ENCODE measurements around the gene BMPR1B.
"Not testable (repeated sequence)": the region's sequence is repeated elsewhere in the genome, so short reads cannot be mapped to it uniquely, and the experiment has no call there.

Gene BMPR1B

DNA sequence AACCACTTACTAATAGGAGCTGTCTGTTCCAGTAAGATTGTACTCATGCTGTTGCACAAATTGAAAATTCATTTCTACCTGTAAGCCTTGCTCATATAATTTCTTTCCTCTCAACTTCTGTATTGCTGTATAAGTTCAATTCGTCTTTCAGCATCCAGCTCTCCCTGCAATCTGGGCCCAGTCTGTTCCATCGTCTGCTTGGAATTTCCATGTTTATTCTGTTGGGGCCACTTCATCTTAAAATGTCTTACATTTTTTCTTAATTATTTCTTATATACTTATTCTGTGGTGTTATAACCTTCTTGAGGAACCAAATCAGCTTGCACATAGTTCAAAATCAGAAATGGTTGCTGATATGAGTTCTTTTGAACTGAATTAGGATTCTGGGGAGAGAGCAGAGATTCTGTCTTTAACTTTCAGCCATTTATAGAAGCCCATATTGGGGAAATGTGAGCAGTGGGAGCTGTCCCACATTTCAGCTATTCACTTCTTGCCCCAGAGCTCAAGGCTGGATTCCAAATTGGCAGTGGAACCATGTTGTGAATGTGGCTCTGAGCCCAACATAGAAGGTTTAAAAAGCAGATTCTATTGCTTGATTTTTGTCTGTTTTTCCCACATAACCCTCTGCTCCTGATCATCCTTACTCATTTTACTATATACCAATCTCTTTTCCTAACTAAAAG, 291.9 kb downstream of the BMPR1B start:
- no peak for DNase-seq

DNA sequence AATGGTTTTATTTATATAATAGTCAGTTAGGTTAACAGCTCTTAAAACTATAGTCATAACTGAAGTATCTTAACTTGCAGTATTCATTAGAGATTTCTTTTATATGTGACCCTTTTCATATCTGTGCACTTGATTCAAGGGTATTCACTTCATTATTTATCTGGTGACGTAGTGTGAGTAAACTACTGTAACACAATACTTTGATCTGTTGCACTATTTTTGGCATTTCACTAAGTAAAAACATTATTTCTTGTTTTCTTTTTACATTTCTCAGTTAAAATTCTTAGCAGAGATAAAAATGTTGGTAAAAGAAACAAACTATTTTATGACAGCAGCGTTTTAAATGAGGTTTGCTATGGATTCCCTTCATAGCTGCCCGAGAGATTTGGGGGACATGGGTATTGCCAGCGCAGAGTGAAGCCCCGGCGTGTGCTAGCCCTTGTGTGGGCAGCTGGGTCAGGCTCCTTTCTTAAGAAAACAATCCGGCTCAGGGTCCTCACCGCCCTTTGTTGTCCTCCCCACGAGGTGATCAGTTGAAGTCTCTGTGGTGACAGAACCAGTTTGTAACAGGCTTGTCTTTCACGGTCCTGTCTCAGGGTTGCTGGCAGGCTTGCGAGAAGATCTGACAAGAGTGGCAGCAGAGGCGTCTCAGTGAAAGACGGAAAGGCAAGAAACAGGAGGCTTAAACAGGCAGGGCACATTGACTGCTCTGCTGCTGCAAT, 293.4 kb downstream of the BMPR1B start:
- no peak for DNase-seq

DNA sequence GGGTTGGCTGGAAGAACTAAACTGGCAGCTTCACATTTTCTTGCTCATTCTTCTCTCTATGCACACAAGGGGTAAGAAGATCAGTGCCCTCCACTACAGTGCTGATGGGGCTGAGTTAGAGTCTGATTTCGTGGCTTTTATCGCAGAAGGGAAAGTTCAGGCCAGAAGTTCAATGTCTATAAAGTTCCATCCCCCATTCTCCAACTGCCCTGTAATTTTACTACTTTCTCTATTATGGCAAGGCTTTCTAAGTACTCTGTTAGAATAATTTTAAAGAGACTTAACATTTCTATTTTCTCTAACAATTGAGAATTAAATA, 293.9 kb downstream of the BMPR1B start:
- no peak for DNase-seq

DNA sequence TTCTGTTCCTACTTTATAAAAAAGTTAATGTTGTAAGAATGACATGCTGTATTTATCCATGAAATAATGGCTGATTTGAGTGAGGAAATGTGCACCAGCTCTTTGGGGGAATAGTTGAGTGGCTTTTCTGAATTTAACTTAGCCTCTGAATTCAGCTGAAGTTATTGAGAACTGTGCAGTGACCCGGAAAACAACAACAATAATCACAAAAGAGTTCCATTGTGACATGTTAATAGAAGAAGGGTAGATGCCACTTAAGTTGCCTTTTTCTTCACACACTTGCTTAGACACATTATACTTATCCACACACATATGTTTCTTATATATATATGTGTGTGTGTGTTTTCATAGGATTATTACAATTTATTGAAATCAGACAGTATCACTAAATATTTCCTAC, 301.2 kb downstream of the BMPR1B start:
- no peak for DNase-seq

- DNase-seq = no peak
Measured at GRCh38 chr4:95059663-95060062, 301.9 kb downstream of the BMPR1B start.

- no peak for DNase-seq
Measured at GRCh38 chr4:95061220-95061619, 303.5 kb downstream of the BMPR1B start.

DNA sequence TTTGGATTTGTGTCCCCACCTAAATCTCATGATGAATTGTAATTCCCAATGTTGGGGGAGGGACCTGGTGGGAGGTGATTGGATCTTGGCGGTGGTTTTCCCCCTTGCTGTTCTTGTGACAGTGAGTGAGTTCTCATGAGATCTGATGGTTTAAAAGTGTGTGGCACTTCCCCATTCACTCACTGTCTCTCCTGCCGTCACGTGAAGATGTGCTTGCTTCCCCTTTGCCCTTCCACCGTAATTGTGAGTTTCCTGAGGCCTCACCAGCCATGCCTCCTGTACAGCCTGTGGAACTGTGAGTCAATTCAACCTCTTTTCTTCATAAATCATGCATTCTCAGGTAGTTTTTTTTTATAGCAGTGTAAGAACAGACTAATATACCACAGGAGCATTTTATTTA, 304.0 kb downstream of the BMPR1B start:
- not testable (repeated sequence) for DNase-seq

- DNase-seq = no peak
Measured at GRCh38 chr4:95066050-95066449, 308.3 kb downstream of the BMPR1B start.

GRCh38 chr4:95068401-95068800, 310.6 kb downstream of the BMPR1B start:
- no peak for DNase-seq

- DNase-seq = no peak
Measured at GRCh38 chr4:95068818-95069478, 311.2 kb downstream of the BMPR1B start.

GRCh38 chr4:95071851-95072250, 314.1 kb downstream of the BMPR1B start:
- DNase-seq = no peak

DNA sequence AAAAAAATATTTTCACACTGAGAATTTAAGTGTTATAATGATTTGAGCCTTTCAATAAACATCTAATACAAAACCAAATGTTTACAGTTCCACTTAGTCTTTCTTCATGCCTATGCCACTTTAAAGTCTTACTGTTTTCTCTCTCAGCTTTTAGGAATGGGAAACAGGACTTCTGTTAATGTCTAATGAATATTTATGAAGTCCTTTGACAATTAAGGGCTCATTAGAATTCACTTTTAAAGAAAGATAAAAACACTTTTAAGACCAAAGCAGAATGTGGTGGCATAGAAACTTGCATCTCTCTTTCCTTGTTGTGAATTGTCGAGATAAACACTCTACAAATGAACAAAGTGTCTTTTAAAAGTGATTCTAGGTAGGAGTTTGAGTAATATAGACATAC, 315.9 kb downstream of the BMPR1B start:
- DNase-seq = no peak

GRCh38 chr4:95077864-95078263, 320.1 kb downstream of the BMPR1B start:
- DNase-seq = no peak

DNA sequence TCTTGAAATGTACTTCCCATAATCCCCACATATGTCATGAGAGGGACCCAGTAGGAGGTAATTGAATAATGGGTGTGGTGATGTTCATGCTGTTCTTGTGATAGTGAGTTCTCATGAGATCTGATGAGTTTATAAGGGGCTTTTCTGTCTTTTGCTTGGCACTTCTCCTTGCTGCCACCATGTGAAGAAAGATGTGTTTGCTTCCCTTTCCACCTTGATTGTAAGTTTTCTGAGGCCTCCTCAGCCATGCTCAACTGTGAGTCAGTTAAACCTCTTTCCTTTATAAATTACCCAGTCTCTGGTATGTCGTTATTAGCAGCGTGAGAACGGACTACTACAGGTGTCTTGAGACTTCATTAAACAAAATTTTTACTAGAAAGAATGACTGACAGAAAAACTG, 323.2 kb downstream of the BMPR1B start:
- DNase-seq = no peak

DNA sequence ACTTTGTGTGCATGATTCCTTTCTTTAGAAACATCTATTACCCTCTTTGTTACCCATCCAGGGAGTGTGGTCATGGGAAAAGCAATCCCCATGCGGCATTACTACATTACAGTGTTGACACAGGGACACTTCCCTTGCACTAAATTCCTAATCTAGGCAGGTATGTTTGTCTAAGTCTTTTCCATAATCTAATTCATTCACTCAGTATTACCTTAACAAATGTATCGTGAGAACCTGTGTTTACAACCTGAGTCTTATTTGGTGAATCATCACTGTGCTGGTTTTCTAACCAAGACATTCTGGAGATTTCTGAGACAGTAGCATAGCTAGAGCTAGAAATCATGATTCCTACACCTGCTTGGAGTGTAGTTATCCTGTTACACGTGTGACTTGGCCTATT, 326.8 kb downstream of the BMPR1B start:
- DNase-seq = no peak

- DNase-seq = no peak
Measured at GRCh38 chr4:95085124-95085833, 327.5 kb downstream of the BMPR1B start.

DNA sequence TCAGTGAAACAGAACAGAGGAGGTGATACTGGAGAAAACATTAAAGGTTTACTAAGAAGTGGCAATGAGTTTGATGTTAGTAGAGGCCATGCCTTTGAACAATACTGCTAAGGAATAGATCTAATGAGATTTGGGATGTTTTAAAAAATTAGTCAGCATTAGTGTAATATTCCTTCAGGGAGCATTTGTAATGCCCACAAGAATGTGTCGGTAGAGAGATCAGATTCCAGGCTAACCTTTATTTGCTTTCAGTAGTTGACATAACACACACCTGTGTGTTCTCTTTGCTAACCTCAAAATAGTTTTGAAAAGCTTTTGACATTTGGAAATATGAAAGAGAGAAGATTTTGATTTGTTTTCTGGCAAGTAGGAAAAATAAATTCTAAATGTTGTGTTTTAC, 328.8 kb downstream of the BMPR1B start:
- no peak for DNase-seq

GRCh38 chr4:95087657-95088455, 330.1 kb downstream of the BMPR1B start:
- no peak for DNase-seq

DNA sequence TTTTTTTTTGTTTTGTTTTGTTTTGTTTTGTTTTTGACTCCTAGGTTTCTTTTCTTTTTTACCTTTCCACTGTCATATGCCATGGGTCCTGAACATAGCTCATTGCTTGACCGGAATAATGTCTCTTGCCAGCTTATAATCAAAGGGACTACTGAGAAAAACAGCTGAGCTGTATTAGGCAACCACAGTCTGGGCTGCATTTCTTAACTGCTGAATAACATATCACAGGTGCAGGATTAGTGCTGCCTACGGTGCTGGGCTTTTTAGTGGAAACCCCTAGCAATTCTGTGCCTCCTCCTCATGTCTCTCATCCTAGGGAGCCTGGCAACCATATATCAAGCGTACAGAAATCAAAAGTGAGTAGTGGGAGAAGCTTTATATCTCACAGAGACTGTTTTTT, 333.5 kb downstream of the BMPR1B start:
- DNase-seq = no peak

DNA sequence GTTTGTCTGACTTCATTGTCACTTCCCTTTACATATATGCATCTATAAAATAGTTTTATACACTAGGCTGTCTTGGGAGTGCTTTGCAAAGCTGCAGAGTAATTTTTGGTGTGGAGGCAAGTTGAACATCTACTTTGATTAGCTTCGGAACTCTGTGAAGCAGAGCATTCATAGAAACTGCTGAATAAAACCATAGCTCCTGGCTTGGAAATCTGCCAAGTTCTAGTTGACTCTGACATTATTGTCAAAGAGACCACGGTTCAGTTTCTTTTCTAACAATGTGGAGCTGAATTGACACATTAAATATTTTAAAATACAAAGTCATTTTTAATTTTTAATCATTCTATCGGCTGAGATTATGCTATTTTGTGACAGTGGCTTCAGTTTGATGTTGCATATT, 335.0 kb downstream of the BMPR1B start:
- DNase-seq = no peak

DNA sequence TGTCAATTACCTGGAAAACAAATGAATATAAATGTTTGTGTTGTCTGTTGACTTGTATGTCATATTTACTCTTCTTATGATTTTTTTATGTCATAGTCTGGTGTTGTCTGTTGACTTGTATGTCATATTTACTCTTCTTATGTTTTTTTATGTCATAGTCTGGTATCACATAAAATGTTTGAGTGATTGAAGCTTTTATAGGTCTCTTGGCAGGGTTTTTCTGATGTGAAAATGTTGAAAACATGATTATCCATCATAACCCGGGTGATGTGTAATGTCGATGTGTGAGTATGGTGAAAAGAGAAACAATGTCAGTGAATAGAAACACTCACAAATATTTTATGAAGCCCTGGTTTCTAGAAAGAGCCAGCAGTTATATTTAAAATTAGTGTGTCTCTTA, 335.7 kb downstream of the BMPR1B start:
- no peak for DNase-seq

DNA sequence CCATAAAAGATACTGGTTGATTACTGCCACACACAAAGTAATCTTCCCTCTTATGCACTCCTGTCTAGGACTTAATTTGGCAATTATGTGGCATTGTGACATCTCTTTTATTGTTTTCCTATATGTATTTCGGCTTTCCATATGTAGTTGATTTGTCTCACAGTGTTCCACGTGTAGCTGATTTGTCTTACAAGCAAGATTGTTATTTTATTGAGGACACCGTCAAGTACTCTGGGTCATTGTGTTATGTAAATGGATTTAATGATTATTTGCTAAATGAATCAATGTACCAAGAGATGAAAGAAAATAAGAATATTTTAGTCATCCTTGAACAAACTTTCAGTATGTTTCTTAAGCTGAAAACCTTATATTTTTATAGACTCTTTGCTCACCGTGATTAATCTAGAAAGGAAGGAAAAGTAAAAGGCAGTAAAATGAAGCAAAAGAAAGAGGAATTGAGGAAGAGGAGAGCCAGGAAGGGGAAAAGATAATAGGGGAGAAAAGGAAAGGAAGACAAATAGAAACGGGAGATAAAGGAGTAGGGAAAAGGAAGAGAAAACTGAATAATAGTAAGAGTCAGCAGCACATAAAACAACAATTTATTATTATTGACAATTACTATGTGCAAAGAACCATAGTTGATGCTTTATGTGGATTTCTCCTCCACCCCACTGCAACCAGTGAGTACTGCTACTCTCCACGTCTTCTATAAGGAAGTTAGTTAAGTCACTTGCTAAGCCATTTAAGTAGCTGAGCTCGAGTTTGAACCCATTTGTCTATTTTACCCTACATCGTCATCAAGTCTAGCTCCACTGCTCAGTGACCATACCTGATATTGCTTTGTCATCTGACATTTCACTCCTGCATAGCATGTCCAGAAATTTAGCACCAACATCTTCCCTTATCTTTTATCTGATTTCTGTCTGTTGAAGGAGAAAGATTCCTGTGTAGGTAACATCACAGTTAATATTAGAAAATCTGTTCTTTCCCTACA, 336.5 kb downstream of the BMPR1B start:
- no peak for DNase-seq
